GM12864 (cell line): ENCODE data around the gene LRRC10B.

Experiments
- DNase-seq: peaks from one replicate; pipeline ENCODE4 v3.0.0-alpha.2; 2011; ENCODE audit warnings: low read depth
- H3K4me3 ChIP-seq: 2 replicates; pipeline ENCODE4 v1.5.1; 2011; ENCODE audit warnings: mild to moderate bottlenecking, low read depth, low read length, control low read depth
- CTCF ChIP-seq: IDR thresholded peaks from 2 replicates; pipeline ENCODE4 v1.5.1; 2011; ENCODE audit warnings: low read depth, mild to moderate bottlenecking, moderate library complexity, low read length, control low read depth, inconsistent platforms; ENCODE audit errors: missing control alignments

Gene LRRC10B

GRCh38 chr11:61542024-61542461, 33.5 kb downstream of the LRRC10B start:
- no peak for DNase-seq
- TF ChIP-seq CTCF: no peak
- no peak overlapping the region for H3K4me3 ChIP-seq

- DNase-seq: no peak
- H3K4me3 ChIP-seq: no peak overlapping the region
- TF ChIP-seq CTCF: no peak
Observed at GRCh38 chr11:61542705-61543104, 34.2 kb downstream of the LRRC10B start.

GRCh38 chr11:61543606-61544306, 35.2 kb downstream of the LRRC10B start:
- TF ChIP-seq CTCF: no peak
- H3K4me3 ChIP-seq: no peak overlapping the region
- no peak for DNase-seq

GRCh38 chr11:61544466-61544865, 35.9 kb downstream of the LRRC10B start:
- H3K4me3 ChIP-seq: no peak overlapping the region
- TF ChIP-seq CTCF: no peak
- no peak for DNase-seq

GRCh38 chr11:61545341-61545740, 36.8 kb downstream of the LRRC10B start:
- DNase-seq: no peak
- peak; percentile 57 for TF ChIP-seq CTCF
- H3K4me3 ChIP-seq: no peak overlapping the region

GRCh38 chr11:61545921-61546320, 37.4 kb downstream of the LRRC10B start:
- no peak for DNase-seq
- no peak for TF ChIP-seq CTCF
- no peak overlapping the region for H3K4me3 ChIP-seq

- no peak overlapping the region for H3K4me3 ChIP-seq
- DNase-seq: no peak
- TF ChIP-seq CTCF: no peak
Observed at GRCh38 chr11:61546663-61547062, 38.1 kb downstream of the LRRC10B start.
